Kasumi-1 (cell line): ENCODE measurements around the gene KNTC1.
"Not testable (repeated sequence)": the region's sequence is repeated elsewhere in the genome, so short reads cannot be mapped to it uniquely, and the experiment has no call there.

Source experiments
- DNase-seq, 2 experiments: peaks; one replicate each; lab custom pipeline; 2025; lab: John Stamatoyannopoulos, UW

The KNTC1 gene

GRCh38 chr12:122653291-122653690 is 126.2 kb downstream of the KNTC1 start:
- not testable (repeated sequence) for DNase-seq

- no peak for DNase-seq
Measured at GRCh38 chr12:122656298-122656697, 129.2 kb downstream of the KNTC1 start.

- no peak for DNase-seq
Measured at GRCh38 chr12:122659579-122659978, 132.5 kb downstream of the KNTC1 start.

GRCh38 chr12:122661246-122661645 is 134.2 kb downstream of the KNTC1 start:
- no peak for DNase-seq

GRCh38 chr12:122661938-122662337 is 134.9 kb downstream of the KNTC1 start:
- no peak for DNase-seq

GRCh38 chr12:122665349-122665748 is 138.3 kb downstream of the KNTC1 start:
- DNase-seq = no peak

- no peak for DNase-seq
Measured at GRCh38 chr12:122665759-122666158, 138.7 kb downstream of the KNTC1 start.

- DNase-seq = no peak
Measured at GRCh38 chr12:122668268-122668667, 141.2 kb downstream of the KNTC1 start.

GRCh38 chr12:122669397-122670070 is 142.5 kb downstream of the KNTC1 start:
- DNase-seq = no peak

GRCh38 chr12:122672515-122672914 is 145.5 kb downstream of the KNTC1 start:
- DNase-seq = no peak
